ENCODE results near the gene SMYD3. TPM values are rescaled to one million over a fixed set of nuclear protein-coding genes. Genes with fewer than 3 reads are reported as not detected.

Gene SMYD3
- total and polyA plus RNA-seq, 2 of the 4 experiments (the other 2 are of a cell fraction), result 26.5 to 37.6 TPM

GRCh38 chr1:246427611-246428010 lies 79.5 kb downstream of the SMYD3 start:
- Histone ChIP-seq H4K20me1 (ENCODE audit: insufficient read depth, low read length) (no peaks in the 10 kb centered on the region), H2AK5ac (ENCODE audit: low read depth, low read length) (no peak overlapping the region), H2AK9ac (replicated peaks; ENCODE audit: low read depth, low read length, poor library complexity) (no peak overlapping the region), H3K4me1 (ENCODE audit: control insufficient read depth, insufficient read depth, low read length) (peaks cover 4% of the 10 kb centered on the region; the same call in 1 of the 2 replicates), H3K18ac (ENCODE audit: low read depth, low read length) (no peak overlapping the region; the same call in 1 of the 2 replicates), H3K27ac (ENCODE audit: insufficient read depth, low read length) (no peak overlapping the region), H3K23ac (ENCODE audit: low read depth, low read length) (no peak overlapping the region), H4K8ac (ENCODE audit: low read depth in 2 of 2, low read length in 2 of 2) (0 out of 4 replicates have a peak overlapping the region, but pooled peaks of 1 of the 2 experiments have one; percentile 68), H3K56ac (ENCODE audit: extremely low read depth, insufficient read depth, low read length) (no peak overlapping the region), H3K79me1 (ENCODE audit: low read depth in 1 of 2, low read length in 2 of 2) (peaks cover 13 to 16% of the 10 kb centered on the region in 2 experiments; a peak in 3 of 4 replicates), H2BK5ac (ENCODE audit: low read depth, low read length, poor library complexity, severe bottlenecking) (peak overlapping the region; percentile 88), H3K4me3 (ENCODE audit: insufficient read depth, low read depth, low read length) (no peak overlapping the region), H3K27me3 (ENCODE audit: control insufficient read depth, insufficient read depth, low read length) (no peaks in the 10 kb centered on the region), H3K14ac (replicated peaks; ENCODE audit: low read depth, low read length) (no peak overlapping the region), H2BK120ac (ENCODE audit: low read depth, low read length) (no peak overlapping the region; the same call in 1 of the 2 replicates), H3K9ac (ENCODE audit: low read depth, low read length) (no peak overlapping the region), H2AFZ (replicated peaks; ENCODE audit: low read length, poor library complexity) (no peak overlapping the region), H2BK15ac (ENCODE audit: low read depth, low read length) (no peak overlapping the region), H4K5ac (ENCODE audit: low read depth, low read length) (no peak overlapping the region), H4K91ac (ENCODE audit: insufficient read depth, low read depth, low read length) (no peak overlapping the region), H2BK20ac (ENCODE audit: low read depth, low read length) (no peak overlapping the region), H3K4me2 (ENCODE audit: low read depth, low read length) (no peak overlapping the region), H3K9me3 (ENCODE audit: control insufficient read depth, insufficient read depth, low read length) (no peaks in the 10 kb centered on the region), H3K4ac (ENCODE audit: low read depth, low read length) (no peak overlapping the region), H3K9me1 (ENCODE audit: insufficient read depth, low read length) (peaks cover 8% of the 10 kb centered on the region; the same call in 1 of the 2 replicates), H3K36me3 (ENCODE audit: control insufficient read depth, insufficient read depth, low read length) (no peaks in the 10 kb centered on the region)
- POLR2A ChIA-PET (ENCODE audit: unreplicated experiment), result no interaction called here
- ATAC-seq (ENCODE audit: low read depth), result no peak
- no TSS peak for BruUV-seq (replicated peaks)
- in situ Hi-C loops (cut with MboI; ENCODE audit: low sequenced_read_pairs), result no loop called here
- no peak for TF ChIP-seq NFE2L2 (IDR thresholded peaks at IDR 0.05; ENCODE audit: low read depth, low read length)
- TF ChIP-seq CTCF (conservative IDR thresholded peaks at IDR 0.05; ENCODE audit: low read depth, low read length), result no peak
- TF ChIP-seq MAZ (IDR thresholded peaks at IDR 0.05; ENCODE audit: borderline replicate concordance, low read depth, low read length), result no peak
- TF ChIP-seq MXI1 (IDR thresholded peaks at IDR 0.05; ENCODE audit: borderline replicate concordance, low read depth, low read length), result no peak
- TF ChIP-seq RFX5 (IDR thresholded peaks at IDR 0.05; ENCODE audit: low read depth, low read length), result no peak
- TF ChIP-seq FOS (IDR thresholded peaks at IDR 0.05; ENCODE audit: low read depth, low read length), result no peak
- no peak for TF ChIP-seq SMC3 (IDR thresholded peaks at IDR 0.05; ENCODE audit: low read depth, low read length)
- no peak for TF ChIP-seq CEBPB (IDR thresholded peaks at IDR 0.05; ENCODE audit: low read depth, low read length)
- DNase-seq, result peak; percentile 55
- CTCF ChIA-PET, result no interaction called here
- dilution Hi-C loops (cut with HindIII; ENCODE audit: low sequenced_read_pairs, unreplicated experiment), result no loop called here
- WGBS, 2 experiments (ENCODE audit: extremely low coverage in 2 of 2, insufficient read length in 1 of 2), result 40% methylated on average over 1 of the region's 3 CpGs; no CpG with 5 or more reads in 1 of the 2 experiments
- intact Hi-C loops (cut with micrococcal nuclease), result no loop called here
